Trophoblast cell (in vitro differentiated cells and primary cell): ENCODE data around the gene TCF15. TPM values are rescaled to one million over a fixed set of nuclear protein-coding genes. Genes with fewer than 3 reads are reported as not detected.

Experiments
- DNase-seq, 2 donors: peaks; one replicate each; pipeline ENCODE4 v3.0.0-alpha.2; 2016
- H2AFZ ChIP-seq: 2 replicates; pipeline ENCODE4 v1.6.1; 2013; ENCODE audit warnings: low read length, moderate library complexity, mild to moderate bottlenecking; ENCODE audit not compliant: insufficient read depth, poor library complexity
- H2AK5ac ChIP-seq: 2 replicates; pipeline ENCODE4 v1.6.1; 2013; ENCODE audit warnings: mild to moderate bottlenecking, low read length
- H2BK120ac ChIP-seq: 2 replicates; pipeline ENCODE4 v1.6.1; 2013; ENCODE audit warnings: low read length, mild to moderate bottlenecking, moderate library complexity; ENCODE audit not compliant: insufficient read depth, poor library complexity
- H2BK12ac ChIP-seq: 2 replicates; pipeline ENCODE4 v1.6.1; 2013; ENCODE audit warnings: mild to moderate bottlenecking, low read length, moderate library complexity
- H2BK5ac ChIP-seq: 2 replicates; pipeline ENCODE4 v1.6.1; 2013; ENCODE audit warnings: low read length, low read depth, moderate library complexity, mild to moderate bottlenecking; ENCODE audit not compliant: poor library complexity
- H3K14ac ChIP-seq: 2 replicates; pipeline ENCODE4 v1.6.1; 2013; ENCODE audit warnings: mild to moderate bottlenecking, low read length
- H3K18ac ChIP-seq: 2 replicates; pipeline ENCODE4 v1.6.1; 2013; ENCODE audit warnings: mild to moderate bottlenecking, low read length
- H3K23ac ChIP-seq: 2 replicates; pipeline ENCODE4 v1.6.1; 2013; ENCODE audit warnings: low read length
- H3K27ac ChIP-seq: 2 replicates; pipeline ENCODE4 v1.5.1; 2013; ENCODE audit warnings: low read depth, mild to moderate bottlenecking, inconsistent platforms, low read length, moderate library complexity
- H3K27me3 ChIP-seq: 2 replicates; pipeline ENCODE4 v1.6.1; 2013; ENCODE audit warnings: inconsistent platforms, mild to moderate bottlenecking, low read length, moderate library complexity; ENCODE audit not compliant: insufficient read depth
- H3K36me3 ChIP-seq, 2 experiments: 1 replicate in 1 of 2; 2 replicates in 1 of 2; pipeline ENCODE4 v1.6.1; 2013; ENCODE audit warnings: low read length in 2 of 2, mild to moderate bottlenecking in 2 of 2, moderate library complexity in 1 of 2; ENCODE audit not compliant: insufficient read depth in 2 of 2, control insufficient read depth in 1 of 2
- H3K4ac ChIP-seq: 2 replicates; pipeline ENCODE4 v1.6.1; 2013; ENCODE audit warnings: low read depth, mild to moderate bottlenecking, low read length, moderate library complexity
- H3K4me1 ChIP-seq, 2 experiments: 1 replicate in 1 of 2; 2 replicates in 1 of 2; pipeline ENCODE4 v1.6.1; 2013; ENCODE audit warnings: low read length in 2 of 2, mild to moderate bottlenecking in 2 of 2, moderate library complexity in 1 of 2; ENCODE audit not compliant: insufficient read depth in 2 of 2, control insufficient read depth in 1 of 2
- H3K4me2 ChIP-seq: 2 replicates; pipeline ENCODE4 v1.6.1; 2013; ENCODE audit warnings: inconsistent platforms, mild to moderate bottlenecking, low read length, moderate library complexity
- H3K4me3 ChIP-seq: 2 replicates; pipeline ENCODE4 v1.5.1; 2013; ENCODE audit warnings: mild to moderate bottlenecking, low read depth, low read length, inconsistent platforms
- H3K79me1 ChIP-seq: one replicate; pipeline ENCODE4 v1.6.1; 2013; ENCODE audit warnings: low read length
- H3K79me2 ChIP-seq: 2 replicates; pipeline ENCODE4 v1.6.1; 2013; ENCODE audit warnings: low read length, mild to moderate bottlenecking; ENCODE audit not compliant: control insufficient read depth, insufficient read depth, poor library complexity
- H3K9ac ChIP-seq: 2 replicates; pipeline ENCODE4 v1.6.1; 2013; ENCODE audit warnings: mild to moderate bottlenecking, low read length
- H3K9me3 ChIP-seq: 2 replicates; pipeline ENCODE4 v1.6.1; 2013; ENCODE audit warnings: low read depth, mild to moderate bottlenecking, control low read depth, inconsistent platforms, low read length; ENCODE audit not compliant: insufficient read depth
- H4K12ac ChIP-seq: 2 replicates; pipeline ENCODE4 v1.6.1; 2013; ENCODE audit warnings: low read depth, mild to moderate bottlenecking, low read length, moderate library complexity
- H4K8ac ChIP-seq: 2 replicates; pipeline ENCODE4 v1.6.1; 2013; ENCODE audit warnings: low read depth, mild to moderate bottlenecking, low read length, moderate library complexity
- H4K91ac ChIP-seq: one replicate; pipeline ENCODE4 v1.6.1; 2013; ENCODE audit warnings: low read depth, mild to moderate bottlenecking, low read length, moderate library complexity
- WGBS: extraction: QIAGEN DNeasy Blood & Tissue Kit; methylation state at CpG from one replicate; pipeline ENCODE4 v1.1.7; 2013; ENCODE audit warnings: missing lambda C conversion rate; ENCODE audit not compliant: insufficient read length, insufficient coverage; ENCODE audit errors: extremely low coverage; 5-methylcytosine and 5-hydroxymethylcytosine counted together
- polyA plus RNA-seq: library from polyadenylated mRNA; stranded (reverse); fragments of 200-250 nt; gene quantifications from 2 replicates; pipeline ENCODE4 v1.2.3, GENCODE V29; 2013

The TCF15 gene
- polyA plus RNA-seq: 1.1 and 1.3 TPM in 2 replicates

GRCh38 chr20:610130-611046 lies at the start of gene TCF15:
Gene TCF15 (minus strand): TSS chr20:610309. CDS start chr20:610237, 72 bp downstream.
- H3K14ac ChIP-seq: no peak within 1 kb of the TSS

GRCh38 chr20:658731-659291 lies 48.7 kb upstream of the TCF15 start:
- Histone ChIP-seq H2BK5ac (no peak overlapping the region), H2AK5ac (no peak overlapping the region), H3K4me1 (peaks cover 11 to 16% of the 10 kb centered on the region in 2 experiments), H3K23ac (no peak overlapping the region), H3K9me3 (peaks cover 5% of the 10 kb centered on the region), H3K4me2 (no peak overlapping the region), H4K91ac (no peak overlapping the region), H3K14ac (no peak overlapping the region), H3K4ac (no peak overlapping the region), H3K79me1 (peaks cover under 1% of the 10 kb centered on the region), H3K9ac (no peak overlapping the region), H3K27ac (no peak overlapping the region), H4K8ac (no peak overlapping the region), H3K4me3 (no peak overlapping the region), H2BK12ac (no peak overlapping the region), H4K12ac (no peak overlapping the region), H3K18ac (no peak overlapping the region), H2BK120ac (no peak overlapping the region), H3K36me3 (no peaks in the 10 kb centered on the region), H2AFZ (no peak overlapping the region), H3K27me3 (peaks cover 2% of the 10 kb centered on the region), H3K79me2 (peaks cover under 1% of the 10 kb centered on the region)
- DNase-seq: no peak
- no CpG with 5 or more reads among the region's 5 CpGs for WGBS

More at GRCh38 chr20:610130-611046, at the start of gene TCF15:
- Histone ChIP-seq H2AFZ (no peak within 1 kb of the TSS), H4K91ac (no peak within 1 kb of the TSS), H4K8ac (no peak within 1 kb of the TSS), H3K27ac (no peak within 1 kb of the TSS), H3K23ac (no peak within 1 kb of the TSS), H4K12ac (no peak within 1 kb of the TSS), H3K4ac (no peak within 1 kb of the TSS), H2BK120ac (no peak within 1 kb of the TSS), H3K4me2 (peak within 1 kb of the TSS; percentile 62), H3K4me1 (peaks cover 21 to 27% of the 10 kb centered on the region in 2 experiments), H3K79me1 (peaks cover 1% of the 10 kb centered on the region), H3K9me3 (peaks cover 2% of the 10 kb centered on the region), H2AK5ac (no peak within 1 kb of the TSS), H3K36me3 (no peaks in the 10 kb centered on the region), H3K4me3 (peak within 1 kb of the TSS; percentile 67), H3K27me3 (peaks cover 25% of the 10 kb centered on the region), H3K9ac (no peak within 1 kb of the TSS), H2BK5ac (no peak within 1 kb of the TSS), H2BK12ac (no peak within 1 kb of the TSS), H3K18ac (no peak within 1 kb of the TSS), H3K79me2 (no peaks in the 10 kb centered on the region)
- no peak for DNase-seq
- WGBS: no CpG with 5 or more reads among the region's 84 CpGs

GRCh38 chr20:658202-658601 lies 48.1 kb upstream of the TCF15 start:
- no peaks in the 10 kb centered on the region for H3K36me3 ChIP-seq
- H3K4ac ChIP-seq: no peak overlapping the region
- no peak overlapping the region for H2BK120ac ChIP-seq
- peaks cover 15 to 20% of the 10 kb centered on the region in 2 experiments for H3K4me1 ChIP-seq
- H3K79me2 ChIP-seq: peaks cover 1% of the 10 kb centered on the region
- no peak overlapping the region for H3K9ac ChIP-seq
- no peak overlapping the region for H3K18ac ChIP-seq
- no peak for DNase-seq
- H4K8ac ChIP-seq: no peak overlapping the region
- no peak overlapping the region for H2AFZ ChIP-seq
- peaks cover 6% of the 10 kb centered on the region for H3K79me1 ChIP-seq
- no peak overlapping the region for H4K91ac ChIP-seq
- no peak overlapping the region for H3K27ac ChIP-seq
- H3K9me3 ChIP-seq: peaks cover 4% of the 10 kb centered on the region
- H3K4me3 ChIP-seq: no peak overlapping the region
- no peak overlapping the region for H3K4me2 ChIP-seq
- H3K14ac ChIP-seq: no peak overlapping the region
- no peak overlapping the region for H2BK12ac ChIP-seq
- H2AK5ac ChIP-seq: no peak overlapping the region
- no peak overlapping the region for H4K12ac ChIP-seq
- no peak overlapping the region for H3K23ac ChIP-seq
- H2BK5ac ChIP-seq: no peak overlapping the region
- no peaks in the 10 kb centered on the region for H3K27me3 ChIP-seq
- WGBS: no CpG with 5 or more reads among the region's 2 CpGs

- H3K23ac ChIP-seq: no peak overlapping the region
- H3K4ac ChIP-seq: no peak overlapping the region
- H2AK5ac ChIP-seq: no peak overlapping the region
- H2BK5ac ChIP-seq: no peak overlapping the region
- H3K9ac ChIP-seq: no peak overlapping the region
- H3K79me2 ChIP-seq: peaks cover 5% of the 10 kb centered on the region
- no peak overlapping the region for H3K4me3 ChIP-seq
- no CpG with 5 or more reads among the region's 11 CpGs for WGBS
- no peak overlapping the region for H3K27ac ChIP-seq
- no peak overlapping the region for H2BK12ac ChIP-seq
- no peaks in the 10 kb centered on the region for H3K27me3 ChIP-seq
- H2BK120ac ChIP-seq: no peak overlapping the region
- DNase-seq: no peak
- peaks cover 2% of the 10 kb centered on the region for H3K9me3 ChIP-seq
- peaks cover 19 to 26% of the 10 kb centered on the region in 2 experiments for H3K4me1 ChIP-seq
- H4K91ac ChIP-seq: no peak overlapping the region
- H3K18ac ChIP-seq: no peak overlapping the region
- no peak overlapping the region for H3K14ac ChIP-seq
- no peaks in the 10 kb centered on the region for H3K36me3 ChIP-seq
- peaks cover 13% of the 10 kb centered on the region for H3K79me1 ChIP-seq
- no peak overlapping the region for H4K8ac ChIP-seq
- no peak overlapping the region for H3K4me2 ChIP-seq
- H2AFZ ChIP-seq: no peak overlapping the region
- H4K12ac ChIP-seq: no peak overlapping the region
These were observed 45.9 kb upstream of the TCF15 start for GRCh38 chr20:655726-656624.
